ENCODE results near the gene ARPC2. TPM values are rescaled to one million over a fixed set of nuclear protein-coding genes. Genes with fewer than 3 reads are reported as not detected.
A peak's percentile ranks its signal among the peaks of the same experiment; 100 is the strongest.

Gene ARPC2
- total and polyA plus RNA-seq, 2 of the 13 experiments (the other 11 are each of a cell fraction or from before 2014, with no cell fraction given) = 168 to 303 TPM

- TF ChIP-seq, protein P1, sequence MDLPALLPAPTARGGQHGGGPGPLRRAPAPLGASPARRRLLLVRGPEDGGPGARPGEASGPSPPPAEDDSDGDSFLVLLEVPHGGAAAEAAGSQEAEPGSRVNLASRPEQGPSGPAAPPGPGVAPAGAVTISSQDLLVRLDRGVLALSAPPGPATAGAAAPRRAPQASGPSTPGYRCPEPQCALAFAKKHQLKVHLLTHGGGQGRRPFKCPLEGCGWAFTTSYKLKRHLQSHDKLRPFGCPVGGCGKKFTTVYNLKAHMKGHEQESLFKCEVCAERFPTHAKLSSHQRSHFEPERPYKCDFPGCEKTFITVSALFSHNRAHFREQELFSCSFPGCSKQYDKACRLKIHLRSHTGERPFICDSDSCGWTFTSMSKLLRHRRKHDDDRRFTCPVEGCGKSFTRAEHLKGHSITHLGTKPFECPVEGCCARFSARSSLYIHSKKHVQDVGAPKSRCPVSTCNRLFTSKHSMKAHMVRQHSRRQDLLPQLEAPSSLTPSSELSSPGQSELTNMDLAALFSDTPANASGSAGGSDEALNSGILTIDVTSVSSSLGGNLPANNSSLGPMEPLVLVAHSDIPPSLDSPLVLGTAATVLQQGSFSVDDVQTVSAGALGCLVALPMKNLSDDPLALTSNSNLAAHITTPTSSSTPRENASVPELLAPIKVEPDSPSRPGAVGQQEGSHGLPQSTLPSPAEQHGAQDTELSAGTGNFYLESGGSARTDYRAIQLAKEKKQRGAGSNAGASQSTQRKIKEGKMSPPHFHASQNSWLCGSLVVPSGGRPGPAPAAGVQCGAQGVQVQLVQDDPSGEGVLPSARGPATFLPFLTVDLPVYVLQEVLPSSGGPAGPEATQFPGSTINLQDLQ (CRISPR knock-in tag; IDR thresholded peaks at IDR 0.05) = no peak
- TF ChIP-seq SMAD9 (CRISPR knock-in tag; IDR thresholded peaks at IDR 0.05) (no peak; the same call in 1 of the 2 replicates), BORCS8-MEF2B (CRISPR knock-in tag; IDR thresholded peaks at IDR 0.05) (no peak), ZBTB49 (CRISPR knock-in tag; IDR thresholded peaks at IDR 0.05; ENCODE audit: borderline replicate concordance) (no peak), ZNF3 (CRISPR knock-in tag; IDR thresholded peaks at IDR 0.05) (no peak)
- TF ChIP-seq, protein P2, sequence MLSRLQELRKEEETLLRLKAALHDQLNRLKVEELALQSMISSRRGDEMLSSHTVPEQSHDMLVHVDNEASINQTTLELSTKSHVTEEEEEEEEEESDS (CRISPR knock-in tag; IDR thresholded peaks at IDR 0.05; ENCODE audit: borderline replicate concordance) = no peak
- TF ChIP-seq, protein P3, sequence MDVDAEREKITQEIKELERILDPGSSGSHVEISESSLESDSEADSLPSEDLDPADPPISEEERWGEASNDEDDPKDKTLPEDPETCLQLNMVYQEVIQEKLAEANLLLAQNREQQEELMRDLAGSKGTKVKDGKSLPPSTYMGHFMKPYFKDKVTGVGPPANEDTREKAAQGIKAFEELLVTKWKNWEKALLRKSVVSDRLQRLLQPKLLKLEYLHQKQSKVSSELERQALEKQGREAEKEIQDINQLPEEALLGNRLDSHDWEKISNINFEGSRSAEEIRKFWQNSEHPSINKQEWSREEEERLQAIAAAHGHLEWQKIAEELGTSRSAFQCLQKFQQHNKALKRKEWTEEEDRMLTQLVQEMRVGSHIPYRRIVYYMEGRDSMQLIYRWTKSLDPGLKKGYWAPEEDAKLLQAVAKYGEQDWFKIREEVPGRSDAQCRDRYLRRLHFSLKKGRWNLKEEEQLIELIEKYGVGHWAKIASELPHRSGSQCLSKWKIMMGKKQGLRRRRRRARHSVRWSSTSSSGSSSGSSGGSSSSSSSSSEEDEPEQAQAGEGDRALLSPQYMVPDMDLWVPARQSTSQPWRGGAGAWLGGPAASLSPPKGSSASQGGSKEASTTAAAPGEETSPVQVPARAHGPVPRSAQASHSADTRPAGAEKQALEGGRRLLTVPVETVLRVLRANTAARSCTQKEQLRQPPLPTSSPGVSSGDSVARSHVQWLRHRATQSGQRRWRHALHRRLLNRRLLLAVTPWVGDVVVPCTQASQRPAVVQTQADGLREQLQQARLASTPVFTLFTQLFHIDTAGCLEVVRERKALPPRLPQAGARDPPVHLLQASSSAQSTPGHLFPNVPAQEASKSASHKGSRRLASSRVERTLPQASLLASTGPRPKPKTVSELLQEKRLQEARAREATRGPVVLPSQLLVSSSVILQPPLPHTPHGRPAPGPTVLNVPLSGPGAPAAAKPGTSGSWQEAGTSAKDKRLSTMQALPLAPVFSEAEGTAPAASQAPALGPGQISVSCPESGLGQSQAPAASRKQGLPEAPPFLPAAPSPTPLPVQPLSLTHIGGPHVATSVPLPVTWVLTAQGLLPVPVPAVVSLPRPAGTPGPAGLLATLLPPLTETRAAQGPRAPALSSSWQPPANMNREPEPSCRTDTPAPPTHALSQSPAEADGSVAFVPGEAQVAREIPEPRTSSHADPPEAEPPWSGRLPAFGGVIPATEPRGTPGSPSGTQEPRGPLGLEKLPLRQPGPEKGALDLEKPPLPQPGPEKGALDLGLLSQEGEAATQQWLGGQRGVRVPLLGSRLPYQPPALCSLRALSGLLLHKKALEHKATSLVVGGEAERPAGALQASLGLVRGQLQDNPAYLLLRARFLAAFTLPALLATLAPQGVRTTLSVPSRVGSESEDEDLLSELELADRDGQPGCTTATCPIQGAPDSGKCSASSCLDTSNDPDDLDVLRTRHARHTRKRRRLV (CRISPR knock-in tag; IDR thresholded peaks at IDR 0.05) = peak; percentile 71
- TF ChIP-seq, protein P4, sequence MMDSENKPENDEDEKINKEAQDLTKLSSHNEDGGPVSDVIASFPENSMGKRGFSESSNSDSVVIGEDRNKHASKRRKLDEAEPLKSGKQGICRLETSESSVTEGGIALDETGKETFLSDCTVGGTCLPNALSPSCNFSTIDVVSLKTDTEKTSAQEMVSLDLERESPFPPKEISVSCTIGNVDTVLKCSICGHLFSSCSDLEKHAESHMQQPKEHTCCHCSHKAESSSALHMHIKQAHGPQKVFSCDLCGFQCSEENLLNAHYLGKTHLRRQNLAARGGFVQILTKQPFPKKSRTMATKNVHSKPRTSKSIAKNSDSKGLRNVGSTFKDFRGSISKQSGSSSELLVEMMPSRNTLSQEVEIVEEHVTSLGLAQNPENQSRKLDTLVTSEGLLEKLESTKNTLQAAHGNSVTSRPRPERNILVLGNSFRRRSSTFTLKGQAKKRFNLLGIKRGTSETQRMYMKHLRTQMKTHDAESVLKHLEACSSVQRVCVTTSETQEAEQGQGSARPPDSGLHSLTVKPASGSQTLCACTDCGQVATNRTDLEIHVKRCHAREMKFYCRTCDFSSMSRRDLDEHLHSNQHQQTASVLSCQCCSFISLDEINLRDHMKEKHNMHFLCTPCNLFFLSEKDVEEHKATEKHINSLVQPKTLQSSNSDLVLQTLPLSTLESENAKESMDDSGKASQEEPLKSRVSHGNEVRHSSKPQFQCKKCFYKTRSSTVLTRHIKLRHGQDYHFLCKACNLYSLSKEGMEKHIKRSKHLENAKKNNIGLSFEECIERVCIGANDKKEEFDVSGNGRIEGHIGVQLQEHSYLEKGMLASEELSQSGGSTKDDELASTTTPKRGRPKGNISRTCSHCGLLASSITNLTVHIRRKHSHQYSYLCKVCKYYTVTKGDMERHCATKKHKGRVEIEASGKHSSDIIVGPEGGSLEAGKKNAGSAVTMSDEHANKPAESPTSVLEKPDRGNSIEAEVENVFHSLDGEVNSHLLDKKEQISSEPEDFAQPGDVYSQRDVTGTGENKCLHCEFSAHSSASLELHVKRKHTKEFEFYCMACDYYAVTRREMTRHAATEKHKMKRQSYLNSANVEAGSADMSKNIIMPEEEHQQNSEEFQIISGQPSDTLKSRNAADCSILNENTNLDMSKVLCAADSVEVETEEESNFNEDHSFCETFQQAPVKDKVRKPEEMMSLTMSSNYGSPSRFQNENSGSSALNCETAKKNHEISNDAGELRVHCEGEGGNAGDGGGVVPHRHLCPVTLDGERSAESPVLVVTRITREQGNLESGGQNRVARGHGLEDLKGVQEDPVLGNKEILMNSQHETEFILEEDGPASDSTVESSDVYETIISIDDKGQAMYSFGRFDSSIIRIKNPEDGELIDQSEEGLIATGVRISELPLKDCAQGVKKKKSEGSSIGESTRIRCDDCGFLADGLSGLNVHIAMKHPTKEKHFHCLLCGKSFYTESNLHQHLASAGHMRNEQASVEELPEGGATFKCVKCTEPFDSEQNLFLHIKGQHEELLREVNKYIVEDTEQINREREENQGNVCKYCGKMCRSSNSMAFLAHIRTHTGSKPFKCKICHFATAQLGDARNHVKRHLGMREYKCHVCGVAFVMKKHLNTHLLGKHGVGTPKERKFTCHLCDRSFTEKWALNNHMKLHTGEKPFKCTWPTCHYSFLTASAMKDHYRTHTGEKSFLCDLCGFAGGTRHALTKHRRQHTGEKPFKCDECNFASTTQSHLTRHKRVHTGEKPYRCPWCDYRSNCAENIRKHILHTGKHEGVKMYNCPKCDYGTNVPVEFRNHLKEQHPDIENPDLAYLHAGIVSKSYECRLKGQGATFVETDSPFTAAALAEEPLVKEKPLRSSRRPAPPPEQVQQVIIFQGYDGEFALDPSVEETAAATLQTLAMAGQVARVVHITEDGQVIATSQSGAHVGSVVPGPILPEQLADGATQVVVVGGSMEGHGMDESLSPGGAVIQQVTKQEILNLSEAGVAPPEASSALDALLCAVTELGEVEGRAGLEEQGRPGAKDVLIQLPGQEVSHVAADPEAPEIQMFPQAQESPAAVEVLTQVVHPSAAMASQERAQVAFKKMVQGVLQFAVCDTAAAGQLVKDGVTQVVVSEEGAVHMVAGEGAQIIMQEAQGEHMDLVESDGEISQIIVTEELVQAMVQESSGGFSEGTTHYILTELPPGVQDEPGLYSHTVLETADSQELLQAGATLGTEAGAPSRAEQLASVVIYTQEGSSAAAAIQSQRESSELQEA (CRISPR knock-in tag; IDR thresholded peaks at IDR 0.05; ENCODE audit: not compliant biosample characterization) = no peak
These were observed 53.1 kb downstream of the ARPC2 start, which contains the start of the genes AAMP and PNKD (continued) for GRCh38 chr2:218269900-218270720.
